Tibial artery (tissue), 4 donors: ENCODE data around the gene EDC4.

Experiments
- DNase-seq, 2 donors: peaks; one replicate each; pipeline ENCODE4 v3.0.0-alpha.2; 2019
- H3K27ac ChIP-seq, 2 donors: fragments of 200-600 bp; sonication (generic) in 1 of 2; 1 replicate in 1 of 2; 2 replicates in 1 of 2; pipeline ENCODE4 v1.5.1; 2018 to 2019; ENCODE audit warnings: mild to moderate bottlenecking in 1 of 2
- H3K27me3 ChIP-seq, 2 donors: fragments of 200-600 bp; sonication (generic) in 1 of 2; one replicate each; pipeline versions ENCODE4 v1.5.1 to v1.6.0; 2016 to 2019
- H3K36me3 ChIP-seq, 3 donors: fragments of 200-600 bp; sonication (generic) in 2 of 3; one replicate each; pipeline ENCODE4 v1.5.1; 2016 to 2019; ENCODE audit warnings: mild to moderate bottlenecking in 2 of 3
- H3K4me1 ChIP-seq, 4 donors: fragments of 200-600 bp; sonication (generic) in 2 of 4; 1 replicate in 3 of 4; 2 replicates in 1 of 4; pipeline ENCODE4 v1.5.1; 2016 to 2019
- H3K4me3 ChIP-seq, 2 donors: fragments of 200-600 bp; sonication (generic) in 1 of 2; 1 replicate in 1 of 2; 2 replicates in 1 of 2; pipeline ENCODE4 v1.5.1; 2018 to 2019; ENCODE audit warnings: mild to moderate bottlenecking in 2 of 2
- H3K9me3 ChIP-seq, 3 donors: fragments of 200-600 bp; sonication (generic) in 1 of 3; one replicate each; pipeline ENCODE4 v1.5.1; 2016 to 2019
- intact Hi-C: fragments of 100-400 bp; cut with DNase I; formaldehyde crosslinking; loops from one replicate; pipeline ENCODE4 v1.15.0; 2023; ENCODE audit warnings: low total_unique reads
- TF ChIP-seq, protein P1 (sequence below), 2 experiments: fragments of 200-600 bp in 1 of 2; fragments of 450-650 bp in 1 of 2; IDR thresholded peaks; one replicate each; pipeline ENCODE4 v1.5.1; 2017 to 2019; ENCODE audit warnings: antibody characterized with exemption in 2 of 2, mild to moderate bottlenecking in 1 of 2, moderate library complexity in 1 of 2

EDC4 gene

DNA sequence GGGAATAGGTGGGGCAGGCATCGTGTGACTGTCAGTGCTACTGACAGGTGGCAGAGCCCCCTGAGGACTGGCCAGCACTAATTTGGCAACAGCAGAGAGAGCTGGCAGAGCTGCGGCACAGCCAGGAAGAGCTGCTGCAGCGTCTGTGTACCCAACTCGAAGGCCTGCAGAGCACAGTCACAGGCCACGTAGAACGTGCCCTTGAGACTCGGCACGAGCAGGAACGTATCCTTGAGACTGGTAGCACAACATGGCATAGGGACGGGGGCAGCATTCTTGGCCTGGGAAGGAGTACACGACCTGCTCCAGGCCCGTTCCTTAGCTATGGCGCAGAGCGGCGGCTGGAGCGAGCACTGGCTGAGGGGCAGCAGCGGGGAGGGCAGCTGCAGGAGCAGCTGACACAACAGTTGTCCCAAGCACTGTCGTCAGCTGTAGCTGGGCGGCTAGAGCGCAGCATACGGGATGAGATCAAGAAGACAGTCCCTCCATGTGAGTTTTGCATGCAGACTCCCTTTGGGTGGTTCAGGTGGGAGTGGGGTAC lies 8.8 kb downstream of the EDC4 start:
- Histone ChIP-seq H3K4me3 (no peak overlapping the region), H3K4me1 (peaks cover 0 to 23% (median 11%) of the 10 kb centered on the region in 4 donors)
- intact Hi-C loops: loop anchor here (2.0 to 10.0 kb wide), 3 partner anchors 47 to 161 kb away; no protein-coding TSS in a partner anchor

DNA sequence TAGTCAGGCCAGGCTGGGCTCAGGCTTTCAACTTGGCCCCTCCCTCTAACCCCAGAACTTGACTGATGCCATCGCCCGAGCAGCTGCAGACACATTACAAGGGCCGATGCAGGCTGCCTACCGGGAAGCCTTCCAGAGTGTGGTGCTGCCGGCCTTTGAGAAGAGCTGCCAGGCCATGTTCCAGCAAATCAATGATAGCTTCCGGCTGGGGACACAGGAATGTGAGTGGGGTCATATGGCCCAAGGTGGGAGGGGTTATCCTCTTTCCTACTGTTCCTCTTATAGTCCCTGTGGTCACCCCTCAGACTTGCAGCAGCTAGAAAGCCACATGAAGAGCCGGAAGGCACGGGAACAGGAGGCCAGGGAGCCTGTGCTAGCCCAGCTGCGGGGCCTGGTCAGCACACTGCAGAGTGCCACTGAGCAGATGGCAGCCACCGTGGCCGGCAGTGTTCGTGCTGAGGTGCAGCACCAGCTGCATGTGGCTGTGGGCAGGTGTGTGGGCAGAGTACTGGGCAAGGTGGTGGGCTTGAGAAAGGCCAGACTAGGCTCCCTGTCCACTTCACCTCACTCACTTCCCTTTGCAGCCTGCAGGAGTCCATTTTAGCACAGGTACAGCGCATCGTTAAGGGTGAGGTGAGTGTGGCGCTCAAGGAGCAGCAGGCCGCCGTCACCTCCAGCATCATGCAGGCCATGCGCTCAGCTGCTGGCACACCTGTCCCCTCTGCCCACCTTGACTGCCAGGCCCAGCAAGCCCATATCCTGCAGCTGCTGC lies 9.7 kb downstream of the EDC4 start:
- H3K27me3 ChIP-seq: no peaks in the 10 kb centered on the region
- H3K4me3 ChIP-seq: no peak overlapping the region
- intact Hi-C loops: loop anchor here (2.0 to 10.0 kb wide), 3 partner anchors 46 to 160 kb away; no protein-coding TSS in a partner anchor
- DNase-seq: no peak
- peaks cover 0 to 23% (median 11%) of the 10 kb centered on the region in 4 donors for H3K4me1 ChIP-seq
- H3K27ac ChIP-seq: no peak overlapping the region
- TF ChIP-seq, protein P1, sequence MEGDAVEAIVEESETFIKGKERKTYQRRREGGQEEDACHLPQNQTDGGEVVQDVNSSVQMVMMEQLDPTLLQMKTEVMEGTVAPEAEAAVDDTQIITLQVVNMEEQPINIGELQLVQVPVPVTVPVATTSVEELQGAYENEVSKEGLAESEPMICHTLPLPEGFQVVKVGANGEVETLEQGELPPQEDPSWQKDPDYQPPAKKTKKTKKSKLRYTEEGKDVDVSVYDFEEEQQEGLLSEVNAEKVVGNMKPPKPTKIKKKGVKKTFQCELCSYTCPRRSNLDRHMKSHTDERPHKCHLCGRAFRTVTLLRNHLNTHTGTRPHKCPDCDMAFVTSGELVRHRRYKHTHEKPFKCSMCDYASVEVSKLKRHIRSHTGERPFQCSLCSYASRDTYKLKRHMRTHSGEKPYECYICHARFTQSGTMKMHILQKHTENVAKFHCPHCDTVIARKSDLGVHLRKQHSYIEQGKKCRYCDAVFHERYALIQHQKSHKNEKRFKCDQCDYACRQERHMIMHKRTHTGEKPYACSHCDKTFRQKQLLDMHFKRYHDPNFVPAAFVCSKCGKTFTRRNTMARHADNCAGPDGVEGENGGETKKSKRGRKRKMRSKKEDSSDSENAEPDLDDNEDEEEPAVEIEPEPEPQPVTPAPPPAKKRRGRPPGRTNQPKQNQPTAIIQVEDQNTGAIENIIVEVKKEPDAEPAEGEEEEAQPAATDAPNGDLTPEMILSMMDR (IDR thresholded peaks at IDR 0.05): no peak
- peaks cover 59 to 84% (median 66%) of the 10 kb centered on the region in 3 donors for H3K36me3 ChIP-seq
- H3K9me3 ChIP-seq: no peaks in the 10 kb centered on the region

More for the DNA sequence above, 8.8 kb downstream of the EDC4 start:
- Histone ChIP-seq H3K36me3 (peaks cover 68 to 87% (median 75%) of the 10 kb centered on the region in 3 donors), H3K27ac (no peak overlapping the region), H3K9me3 (no peaks in the 10 kb centered on the region), H3K27me3 (no peaks in the 10 kb centered on the region)
- DNase-seq: no peak
- TF ChIP-seq, protein P1 (IDR thresholded peaks at IDR 0.05): no peak

DNA sequence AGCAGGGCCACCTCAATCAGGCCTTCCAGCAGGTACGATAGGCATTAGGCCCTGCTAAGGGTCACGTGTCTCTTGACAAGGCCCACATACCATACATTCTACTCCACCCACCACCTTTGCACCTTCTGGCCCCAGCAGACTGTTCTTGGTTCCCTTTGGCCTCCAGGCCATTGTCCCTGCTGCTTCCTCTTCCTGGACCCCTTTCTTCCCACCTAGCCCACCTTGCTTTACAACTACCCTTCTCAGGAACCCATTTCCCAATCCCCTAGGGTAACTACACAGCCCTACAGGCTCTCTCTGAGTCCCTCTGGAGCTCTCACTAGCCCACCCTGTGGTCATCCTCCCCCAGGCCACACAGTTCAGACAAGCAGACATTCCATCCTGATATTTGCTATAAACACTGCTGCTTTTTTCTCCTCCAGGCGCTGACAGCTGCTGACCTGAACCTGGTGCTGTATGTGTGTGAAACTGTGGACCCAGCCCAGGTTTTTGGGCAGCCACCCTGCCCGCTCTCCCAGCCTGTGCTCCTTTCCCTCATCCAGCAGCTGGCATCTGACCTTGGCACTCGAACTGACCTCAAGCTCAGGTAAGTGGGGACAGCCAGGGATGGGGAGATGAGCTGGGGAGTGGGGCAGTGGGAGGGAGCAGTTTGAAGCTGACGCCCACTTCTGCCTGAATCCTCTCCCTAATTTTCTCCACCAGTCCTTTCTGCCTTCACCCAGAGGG lies 10.5 kb downstream of the EDC4 start:
- Histone ChIP-seq H3K4me3 (no peak overlapping the region), H3K4me1 (peaks cover 0 to 23% (median 11%) of the 10 kb centered on the region in 4 donors), H3K27ac (peak overlapping the region in 1 of 2 donors; percentile 66), H3K27me3 (no peaks in the 10 kb centered on the region), H3K9me3 (no peaks in the 10 kb centered on the region), H3K36me3 (peaks cover 52 to 76% (median 59%) of the 10 kb centered on the region in 3 donors)
- TF ChIP-seq, protein P1 (IDR thresholded peaks at IDR 0.05): no peak
- no peak for DNase-seq
- intact Hi-C loops: loop anchor here (2.0 to 10.0 kb wide), 3 partner anchors 45 to 159 kb away; no protein-coding TSS in a partner anchor

DNA sequence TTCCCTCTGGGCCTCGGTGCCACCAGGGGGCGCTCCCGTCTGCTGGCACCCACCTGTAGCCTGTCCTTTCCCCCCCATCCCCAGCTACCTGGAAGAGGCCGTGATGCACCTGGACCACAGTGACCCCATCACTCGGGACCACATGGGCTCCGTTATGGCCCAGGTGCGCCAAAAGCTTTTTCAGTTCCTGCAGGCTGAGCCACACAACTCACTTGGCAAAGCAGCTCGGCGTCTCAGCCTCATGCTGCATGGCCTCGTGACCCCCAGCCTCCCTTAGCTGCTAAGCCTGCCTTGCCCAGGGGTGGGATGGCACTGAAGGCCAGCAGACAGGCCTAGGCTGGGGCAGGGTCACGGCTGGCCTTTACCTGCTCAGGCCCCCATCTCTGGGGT lies 11.0 kb downstream of the EDC4 start:
- DNase-seq: peak; percentile 47 to 76
- H3K4me3 ChIP-seq: no peak overlapping the region
- TF ChIP-seq, protein P1 (IDR thresholded peaks at IDR 0.05): peak; percentile 89 to 92
- H3K27ac ChIP-seq: peak overlapping the region; percentile 66
- peaks cover 0 to 23% (median 11%) of the 10 kb centered on the region in 4 donors for H3K4me1 ChIP-seq
- no peaks in the 10 kb centered on the region for H3K27me3 ChIP-seq
- H3K36me3 ChIP-seq: peaks cover 46 to 71% (median 53%) of the 10 kb centered on the region in 3 donors
- intact Hi-C loops: loop anchor here (2.0 to 10.0 kb wide), 3 partner anchors 45 to 158 kb away; no protein-coding TSS in a partner anchor
- H3K9me3 ChIP-seq: no peaks in the 10 kb centered on the region

DNA sequence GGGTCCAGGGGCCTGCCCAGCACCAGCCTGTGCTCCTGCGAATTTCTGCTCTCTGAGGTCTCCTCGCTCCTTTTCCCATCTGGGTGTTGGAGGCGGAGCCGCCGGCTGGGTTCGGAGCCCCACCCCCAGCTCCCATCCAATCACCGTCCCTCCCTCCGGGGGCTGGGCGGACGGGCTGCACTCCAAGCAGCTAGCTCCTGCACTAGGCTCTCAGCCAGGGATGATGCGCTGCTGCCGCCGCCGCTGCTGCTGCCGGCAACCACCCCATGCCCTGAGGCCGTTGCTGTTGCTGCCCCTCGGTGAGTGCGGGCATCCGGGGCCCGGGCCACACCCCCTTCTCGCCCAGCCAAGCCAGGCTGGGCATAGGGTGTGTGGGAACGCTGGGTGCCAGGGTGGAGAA lies 11.8 kb downstream of the EDC4 start, which contains the start of gene NRN1L:
NRN1L (plus strand) TSS at position 202 of the 400 bp plus-strand sequence; CDS start at position 221, 19 bp downstream.
- H3K9me3 ChIP-seq: no peaks in the 10 kb centered on the region
- intact Hi-C loops: loop anchor here (5.0 to 10.0 kb wide), 2 partner anchors 50 to 158 kb away; no protein-coding TSS in a partner anchor
- DNase-seq: peak; percentile 89 to 95
- TF ChIP-seq, protein P1 (IDR thresholded peaks at IDR 0.05): no peak
- H3K27ac ChIP-seq: peak within 1 kb of the TSS; percentile 66
- peaks cover 0 to 23% (median 11%) of the 10 kb centered on the region in 4 donors for H3K4me1 ChIP-seq
- peak within 1 kb of the TSS; percentile 35 to 36 for H3K4me3 ChIP-seq
- peaks cover 38 to 63% (median 45%) of the 10 kb centered on the region in 3 donors for H3K36me3 ChIP-seq
- H3K27me3 ChIP-seq: no peaks in the 10 kb centered on the region
